SK-N-SH (cell line): ENCODE results near the gene AKT3. TPM values are rescaled to one million over a fixed set of nuclear protein-coding genes. Genes with fewer than 3 reads are reported as not detected.

Source experiments
- CTCF ChIA-PET: fragments of 300-600, 350-600 bp; formaldehyde crosslinking; extraction: SDS; loops from one replicate; lab custom pipeline; 2021; lab: Yijun Ruan, JAX
- POLR2A ChIA-PET: fragments of 350-600 bp; sonication (Branson Sonifier 250); formaldehyde crosslinking; extraction: SDS; loops from one replicate; lab custom pipeline; 2020; ENCODE audit warnings: antibody characterized with exemption, inconsistent platforms; lab: Yijun Ruan, JAX
- DNase-seq: peaks from one replicate; pipeline ENCODE4 v3.0.0; 2012
- H2AFZ ChIP-seq: fragments of 200-600 bp; sonication (generic); 2 replicates; pipeline ENCODE4 v1.8.1; 2016; ENCODE audit warnings: antibody characterized with exemption, mild to moderate bottlenecking, low read depth
- H3F3A ChIP-seq: fragments of 200-600 bp; sonication (generic); replicated peaks from 2 replicates; pipeline ENCODE3; 2016; ENCODE audit warnings: antibody characterized with exemption, mild to moderate bottlenecking; ENCODE audit not compliant: insufficient read depth
- H3K27ac ChIP-seq, 2 experiments: fragments of 200-500 bp in 1 of 2; fragments of 200-600 bp in 1 of 2; sonication (Bioruptor generic) in 1 of 2; sonication (generic), shearing (Covaris generic) in 1 of 2; 2 replicates each; pipeline versions ENCODE4 v1.5.1 to v1.6.1; 2014 to 2016; ENCODE audit warnings: low read depth in 2 of 2, inconsistent platforms in 1 of 2, low read length in 1 of 2, mild to moderate bottlenecking in 1 of 2, mixed read lengths in 1 of 2
- H3K27me3 ChIP-seq: fragments of 200-600 bp; sonication (generic), shearing (Covaris generic); 2 replicates; pipeline ENCODE4 v1.6.1; 2016; ENCODE audit warnings: mixed run types; ENCODE audit not compliant: insufficient read depth
- H3K36me3 ChIP-seq, 2 experiments: fragments of 200-500 bp in 1 of 2; fragments of 200-600 bp in 1 of 2; sonication (Bioruptor generic) in 1 of 2; sonication (generic) in 1 of 2; replicated peaks in 1 of 2; 2 replicates each; pipeline versions ENCODE3 to v1.5.1; 2014 to 2016; ENCODE audit warnings: low read length in 1 of 2, mild to moderate bottlenecking in 1 of 2; ENCODE audit not compliant: insufficient read depth in 2 of 2, control insufficient read depth in 1 of 2
- H3K4me1 ChIP-seq, 2 experiments: fragments of 200-500 bp in 1 of 2; fragments of 200-600 bp in 1 of 2; sonication (Bioruptor generic) in 1 of 2; sonication (generic), shearing (Covaris generic) in 1 of 2; 2 replicates each; pipeline versions ENCODE4 v1.5.1 to v1.6.1; 2014 to 2016; ENCODE audit warnings: low read depth in 1 of 2, low read length in 1 of 2, mixed run types in 1 of 2; ENCODE audit not compliant: insufficient read depth in 2 of 2, control insufficient read depth in 1 of 2
- H3K4me2 ChIP-seq: fragments of 200-600 bp; sonication (generic), shearing (Covaris generic); 2 replicates; pipeline ENCODE4 v1.6.1; 2017; ENCODE audit warnings: mixed run types
- H3K4me3 ChIP-seq, 2 experiments: fragments of 200-500 bp in 1 of 2; fragments of 200-600 bp in 1 of 2; sonication (Bioruptor generic) in 1 of 2; sonication (generic), shearing (Covaris generic) in 1 of 2; 2 replicates each; pipeline versions ENCODE4 v1.5.1 to v1.8.1; 2014 to 2016; ENCODE audit warnings: low read depth in 2 of 2, inconsistent platforms in 1 of 2, low read length in 1 of 2, mild to moderate bottlenecking in 1 of 2, mixed read lengths in 1 of 2, moderate library complexity in 1 of 2
- H3K79me2 ChIP-seq: fragments of 200-600 bp; sonication (generic); 2 replicates; pipeline ENCODE4 v1.8.1; 2017; ENCODE audit warnings: mild to moderate bottlenecking; ENCODE audit not compliant: insufficient read depth
- H3K9ac ChIP-seq: fragments of 200-600 bp; sonication (generic); 2 replicates; pipeline ENCODE4 v1.6.1; 2017; ENCODE audit warnings: mixed run types
- H3K9me2 ChIP-seq: fragments of 200-600 bp; sonication (generic); 2 replicates; pipeline ENCODE4 v1.6.1; 2017; ENCODE audit warnings: mixed run types
- H3K9me3 ChIP-seq: fragments of 200-600 bp; sonication (generic); 2 replicates; pipeline ENCODE4 v1.6.1; 2017; ENCODE audit warnings: mixed run types, mild to moderate bottlenecking, moderate library complexity
- H4K20me1 ChIP-seq: fragments of 200-600 bp; sonication (generic); 2 replicates; pipeline ENCODE4 v1.6.1; 2017; ENCODE audit warnings: mild to moderate bottlenecking, mixed run types; ENCODE audit not compliant: insufficient read depth
- CHD2 ChIP-seq: fragments of 150-350 bp; IDR thresholded peaks from 2 replicates; pipeline ENCODE4 v1.6.1; 2018; ENCODE audit warnings: low read length; ENCODE audit not compliant: partially characterized antibody
- ELF1 ChIP-seq: IDR thresholded peaks from 2 replicates; pipeline ENCODE4 v1.4.0; 2012
- EP300 ChIP-seq, 2 experiments: IDR thresholded peaks; 2 replicates each; pipeline versions ENCODE4 v1.4.0 to v1.6.1; 2012; ENCODE audit warnings: borderline replicate concordance in 1 of 2, low read depth in 1 of 2, low read length in 1 of 2
- FOSL2 ChIP-seq: IDR thresholded peaks from 2 replicates; pipeline ENCODE4 v1.4.0; 2012; ENCODE audit warnings: low read depth, mild to moderate bottlenecking, moderate library complexity, borderline replicate concordance
- GABPA ChIP-seq: IDR thresholded peaks from 2 replicates; pipeline ENCODE4 v1.4.0; 2012; ENCODE audit warnings: low read depth, mild to moderate bottlenecking
- GATA2 ChIP-seq: sonication (generic); formaldehyde crosslinking; IDR thresholded peaks from 2 replicates; pipeline ENCODE4 v1.5.0; 2020; ENCODE audit warnings: mild to moderate bottlenecking, missing genetic modification reagents
- JUND ChIP-seq: IDR thresholded peaks from 2 replicates; pipeline ENCODE4 v1.4.0; 2012
- MEF2A ChIP-seq: IDR thresholded peaks from 2 replicates; pipeline ENCODE4 v1.4.0; 2012; ENCODE audit warnings: low read depth, borderline replicate concordance
- RFX5 ChIP-seq: IDR thresholded peaks from 2 replicates; pipeline ENCODE4 v1.6.1; 2012; ENCODE audit warnings: mild to moderate bottlenecking, improper control_type of control experiment, low read length
- RXRA ChIP-seq: IDR thresholded peaks from 2 replicates; pipeline ENCODE4 v1.4.0; 2012; ENCODE audit warnings: low read depth, mild to moderate bottlenecking, borderline replicate concordance
- WGBS: methylation state at CpG from one replicate; pipeline ENCODE4 v1.1.6; 2017; ENCODE audit warnings: low lambda C conversion rate; 5-methylcytosine and 5-hydroxymethylcytosine counted together
- polyA plus RNA-seq, 3 experiments: library from polyadenylated mRNA; depleted of rRNA; stranded (reverse); fragments of >200 nt; gene quantifications; 2 replicates each; pipeline ENCODE4 v1.2.3, GENCODE V29; 2012
- TF ChIP-seq, protein P1 (sequence below): fragments of 200-600 bp; sonication (generic); IDR thresholded peaks from 2 replicates; pipeline ENCODE4 v1.6.1; 2017; ENCODE audit warnings: antibody characterized with exemption, mild to moderate bottlenecking, moderate library complexity
- TF ChIP-seq, protein P2 (sequence below): fragments of 150-350 bp; IDR thresholded peaks from 2 replicates; pipeline ENCODE4 v1.6.1; 2016; ENCODE audit warnings: mild to moderate bottlenecking, low read depth, low read length
- TF ChIP-seq, protein P3 (sequence below): IDR thresholded peaks from 2 replicates; pipeline ENCODE4 v1.4.0; 2012; ENCODE audit warnings: low read depth, borderline replicate concordance
- TF ChIP-seq, protein P4 (sequence below): IDR thresholded peaks from 2 replicates; pipeline ENCODE4 v1.6.1; 2012; ENCODE audit warnings: mild to moderate bottlenecking, low read depth, low read length, moderate library complexity
- TF ChIP-seq, protein P5 (sequence below): IDR thresholded peaks from 2 replicates; pipeline ENCODE4 v1.4.0; 2012; ENCODE audit warnings: low read depth, borderline replicate concordance
- TF ChIP-seq, protein P6 (sequence below): IDR thresholded peaks from 2 replicates; pipeline ENCODE4 v1.4.0; 2012; ENCODE audit warnings: low read depth

The AKT3 gene
- polyA plus RNA-seq, 1 of the 3 experiments (the other 2 are of a cell fraction), result 12.7 TPM

DNA sequence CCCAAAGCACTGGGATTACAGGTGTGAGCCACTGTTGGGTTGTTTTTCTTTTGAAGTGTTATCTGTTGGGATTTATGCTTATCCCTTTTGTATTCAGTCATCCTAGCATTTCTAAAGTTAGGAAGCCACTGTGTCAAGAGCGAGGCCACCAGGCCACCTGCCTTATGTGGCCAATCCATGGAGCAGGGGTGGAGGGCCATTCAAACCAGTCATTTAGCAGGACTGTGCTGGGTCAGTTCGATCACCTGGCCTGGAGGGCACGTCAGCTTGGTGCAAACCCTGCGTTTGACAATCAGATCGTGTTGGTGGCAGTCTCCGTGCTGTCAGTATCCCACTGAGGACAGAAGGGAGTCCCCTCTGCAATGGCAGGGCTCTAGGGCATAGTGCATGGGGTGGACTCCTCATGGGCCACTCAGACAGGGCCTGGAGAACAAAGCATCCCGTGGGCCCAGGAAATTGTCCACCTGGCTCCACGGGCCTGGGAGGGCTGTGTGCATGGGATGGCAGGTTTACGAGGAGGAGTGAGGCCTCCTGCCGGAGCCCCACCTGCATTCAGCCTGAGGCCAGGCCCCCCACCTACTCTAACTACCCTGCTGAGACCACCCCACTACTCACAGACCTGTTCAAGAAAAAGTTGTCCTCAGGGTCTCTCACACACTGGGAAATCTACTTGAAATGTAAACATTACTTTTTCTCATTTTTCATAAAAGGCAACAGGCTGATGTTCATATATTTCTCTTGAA lies 351.9 kb downstream of the AKT3 start:
- TF ChIP-seq, protein P1, sequence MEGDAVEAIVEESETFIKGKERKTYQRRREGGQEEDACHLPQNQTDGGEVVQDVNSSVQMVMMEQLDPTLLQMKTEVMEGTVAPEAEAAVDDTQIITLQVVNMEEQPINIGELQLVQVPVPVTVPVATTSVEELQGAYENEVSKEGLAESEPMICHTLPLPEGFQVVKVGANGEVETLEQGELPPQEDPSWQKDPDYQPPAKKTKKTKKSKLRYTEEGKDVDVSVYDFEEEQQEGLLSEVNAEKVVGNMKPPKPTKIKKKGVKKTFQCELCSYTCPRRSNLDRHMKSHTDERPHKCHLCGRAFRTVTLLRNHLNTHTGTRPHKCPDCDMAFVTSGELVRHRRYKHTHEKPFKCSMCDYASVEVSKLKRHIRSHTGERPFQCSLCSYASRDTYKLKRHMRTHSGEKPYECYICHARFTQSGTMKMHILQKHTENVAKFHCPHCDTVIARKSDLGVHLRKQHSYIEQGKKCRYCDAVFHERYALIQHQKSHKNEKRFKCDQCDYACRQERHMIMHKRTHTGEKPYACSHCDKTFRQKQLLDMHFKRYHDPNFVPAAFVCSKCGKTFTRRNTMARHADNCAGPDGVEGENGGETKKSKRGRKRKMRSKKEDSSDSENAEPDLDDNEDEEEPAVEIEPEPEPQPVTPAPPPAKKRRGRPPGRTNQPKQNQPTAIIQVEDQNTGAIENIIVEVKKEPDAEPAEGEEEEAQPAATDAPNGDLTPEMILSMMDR, result no peak
- TF ChIP-seq, protein P2, sequence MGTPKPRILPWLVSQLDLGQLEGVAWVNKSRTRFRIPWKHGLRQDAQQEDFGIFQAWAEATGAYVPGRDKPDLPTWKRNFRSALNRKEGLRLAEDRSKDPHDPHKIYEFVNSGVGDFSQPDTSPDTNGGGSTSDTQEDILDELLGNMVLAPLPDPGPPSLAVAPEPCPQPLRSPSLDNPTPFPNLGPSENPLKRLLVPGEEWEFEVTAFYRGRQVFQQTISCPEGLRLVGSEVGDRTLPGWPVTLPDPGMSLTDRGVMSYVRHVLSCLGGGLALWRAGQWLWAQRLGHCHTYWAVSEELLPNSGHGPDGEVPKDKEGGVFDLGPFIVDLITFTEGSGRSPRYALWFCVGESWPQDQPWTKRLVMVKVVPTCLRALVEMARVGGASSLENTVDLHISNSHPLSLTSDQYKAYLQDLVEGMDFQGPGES, result no peak
- TF ChIP-seq GABPA, result no peak
- TF ChIP-seq CHD2, result no peak
- no peak for TF ChIP-seq MEF2A
- TF ChIP-seq GATA2 (CRISPR knock-in tag), result no peak
- TF ChIP-seq FOSL2, result no peak
- TF ChIP-seq ELF1, result no peak
- TF ChIP-seq EP300 (IDR thresholded peaks at IDR 0.05; ENCODE audit: borderline replicate concordance in 1 of 2, low read depth in 1 of 2, low read length in 1 of 2), result no peak
- TF ChIP-seq, protein P3, sequence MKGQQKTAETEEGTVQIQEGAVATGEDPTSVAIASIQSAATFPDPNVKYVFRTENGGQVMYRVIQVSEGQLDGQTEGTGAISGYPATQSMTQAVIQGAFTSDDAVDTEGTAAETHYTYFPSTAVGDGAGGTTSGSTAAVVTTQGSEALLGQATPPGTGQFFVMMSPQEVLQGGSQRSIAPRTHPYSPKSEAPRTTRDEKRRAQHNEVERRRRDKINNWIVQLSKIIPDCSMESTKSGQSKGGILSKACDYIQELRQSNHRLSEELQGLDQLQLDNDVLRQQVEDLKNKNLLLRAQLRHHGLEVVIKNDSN, result no peak
- TF ChIP-seq, protein P4, sequence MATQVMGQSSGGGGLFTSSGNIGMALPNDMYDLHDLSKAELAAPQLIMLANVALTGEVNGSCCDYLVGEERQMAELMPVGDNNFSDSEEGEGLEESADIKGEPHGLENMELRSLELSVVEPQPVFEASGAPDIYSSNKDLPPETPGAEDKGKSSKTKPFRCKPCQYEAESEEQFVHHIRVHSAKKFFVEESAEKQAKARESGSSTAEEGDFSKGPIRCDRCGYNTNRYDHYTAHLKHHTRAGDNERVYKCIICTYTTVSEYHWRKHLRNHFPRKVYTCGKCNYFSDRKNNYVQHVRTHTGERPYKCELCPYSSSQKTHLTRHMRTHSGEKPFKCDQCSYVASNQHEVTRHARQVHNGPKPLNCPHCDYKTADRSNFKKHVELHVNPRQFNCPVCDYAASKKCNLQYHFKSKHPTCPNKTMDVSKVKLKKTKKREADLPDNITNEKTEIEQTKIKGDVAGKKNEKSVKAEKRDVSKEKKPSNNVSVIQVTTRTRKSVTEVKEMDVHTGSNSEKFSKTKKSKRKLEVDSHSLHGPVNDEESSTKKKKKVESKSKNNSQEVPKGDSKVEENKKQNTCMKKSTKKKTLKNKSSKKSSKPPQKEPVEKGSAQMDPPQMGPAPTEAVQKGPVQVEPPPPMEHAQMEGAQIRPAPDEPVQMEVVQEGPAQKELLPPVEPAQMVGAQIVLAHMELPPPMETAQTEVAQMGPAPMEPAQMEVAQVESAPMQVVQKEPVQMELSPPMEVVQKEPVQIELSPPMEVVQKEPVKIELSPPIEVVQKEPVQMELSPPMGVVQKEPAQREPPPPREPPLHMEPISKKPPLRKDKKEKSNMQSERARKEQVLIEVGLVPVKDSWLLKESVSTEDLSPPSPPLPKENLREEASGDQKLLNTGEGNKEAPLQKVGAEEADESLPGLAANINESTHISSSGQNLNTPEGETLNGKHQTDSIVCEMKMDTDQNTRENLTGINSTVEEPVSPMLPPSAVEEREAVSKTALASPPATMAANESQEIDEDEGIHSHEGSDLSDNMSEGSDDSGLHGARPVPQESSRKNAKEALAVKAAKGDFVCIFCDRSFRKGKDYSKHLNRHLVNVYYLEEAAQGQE, result no peak
- TF ChIP-seq RFX5, result no peak
- TF ChIP-seq, protein P5, sequence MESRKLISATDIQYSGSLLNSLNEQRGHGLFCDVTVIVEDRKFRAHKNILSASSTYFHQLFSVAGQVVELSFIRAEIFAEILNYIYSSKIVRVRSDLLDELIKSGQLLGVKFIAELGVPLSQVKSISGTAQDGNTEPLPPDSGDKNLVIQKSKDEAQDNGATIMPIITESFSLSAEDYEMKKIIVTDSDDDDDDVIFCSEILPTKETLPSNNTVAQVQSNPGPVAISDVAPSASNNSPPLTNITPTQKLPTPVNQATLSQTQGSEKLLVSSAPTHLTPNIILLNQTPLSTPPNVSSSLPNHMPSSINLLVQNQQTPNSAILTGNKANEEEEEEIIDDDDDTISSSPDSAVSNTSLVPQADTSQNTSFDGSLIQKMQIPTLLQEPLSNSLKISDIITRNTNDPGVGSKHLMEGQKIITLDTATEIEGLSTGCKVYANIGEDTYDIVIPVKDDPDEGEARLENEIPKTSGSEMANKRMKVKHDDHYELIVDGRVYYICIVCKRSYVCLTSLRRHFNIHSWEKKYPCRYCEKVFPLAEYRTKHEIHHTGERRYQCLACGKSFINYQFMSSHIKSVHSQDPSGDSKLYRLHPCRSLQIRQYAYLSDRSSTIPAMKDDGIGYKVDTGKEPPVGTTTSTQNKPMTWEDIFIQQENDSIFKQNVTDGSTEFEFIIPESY, result no peak
- TF ChIP-seq JUND, result no peak
- no peak for TF ChIP-seq RXRA
- TF ChIP-seq, protein P6, sequence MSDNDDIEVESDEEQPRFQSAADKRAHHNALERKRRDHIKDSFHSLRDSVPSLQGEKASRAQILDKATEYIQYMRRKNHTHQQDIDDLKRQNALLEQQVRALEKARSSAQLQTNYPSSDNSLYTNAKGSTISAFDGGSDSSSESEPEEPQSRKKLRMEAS, result no peak
- TF ChIP-seq, all 33 proteins: peak for 0
- CTCF ChIA-PET, result no interaction called here
- no peak overlapping the region for H3K27ac ChIP-seq
- H3K9me3 ChIP-seq, result no peaks in the 10 kb centered on the region
- H3K4me2 ChIP-seq, result no peak overlapping the region
- H3K27me3 ChIP-seq, result no peaks in the 10 kb centered on the region
- WGBS, result 100% methylated on average over 4 of the region's 10 CpGs
- H3K4me3 ChIP-seq, result no peak overlapping the region
- no peak for DNase-seq
- POLR2A ChIA-PET, result no interaction called here
- peaks cover 21 to 30% of the 10 kb centered on the region in 2 experiments for H3K36me3 ChIP-seq
- H3K79me2 ChIP-seq, result no peaks in the 10 kb centered on the region
- H2AFZ ChIP-seq, result no peak overlapping the region
- H4K20me1 ChIP-seq, result no peaks in the 10 kb centered on the region
- H3F3A ChIP-seq, result peaks cover 40% of the 10 kb centered on the region
- peaks cover 7 to 27% of the 10 kb centered on the region in 2 experiments; a peak in 1 of 4 replicates for H3K4me1 ChIP-seq
- no peak overlapping the region for H3K9ac ChIP-seq
- no peaks in the 10 kb centered on the region for H3K9me2 ChIP-seq
